UCSD-AML1 (cell line): ENCODE measurements around the gene VPS26C.
"Not testable (repeated sequence)": the region's sequence is repeated elsewhere in the genome, so short reads cannot be mapped to it uniquely, and the experiment has no call there.

Source experiments
- DNase-seq: peaks from one replicate; lab custom pipeline; 2025; ENCODE audit not compliant: unreplicated experiment; lab: John Stamatoyannopoulos, UW

The VPS26C gene

DNA sequence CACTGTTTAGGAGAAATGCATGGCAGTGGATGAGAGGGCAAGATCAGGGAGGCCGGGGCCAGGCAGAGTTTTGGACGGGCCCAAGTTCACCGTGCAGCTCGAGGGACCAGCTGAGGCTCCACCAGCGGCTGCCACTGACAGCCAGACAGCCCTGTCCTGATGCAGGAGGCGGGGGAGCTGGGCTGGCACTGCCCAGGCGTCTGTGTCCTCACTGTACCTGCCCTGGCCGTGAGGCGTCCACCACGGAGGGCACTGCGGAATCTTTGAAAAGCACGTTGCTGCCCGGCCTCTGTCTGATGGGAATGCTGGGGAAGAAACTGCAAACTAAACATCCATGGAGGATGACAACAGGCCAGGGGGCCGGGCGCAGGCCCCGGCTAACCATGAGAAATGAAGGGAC is 35.5 kb downstream of the VPS26C start:
- DNase-seq: no peak

DNA sequence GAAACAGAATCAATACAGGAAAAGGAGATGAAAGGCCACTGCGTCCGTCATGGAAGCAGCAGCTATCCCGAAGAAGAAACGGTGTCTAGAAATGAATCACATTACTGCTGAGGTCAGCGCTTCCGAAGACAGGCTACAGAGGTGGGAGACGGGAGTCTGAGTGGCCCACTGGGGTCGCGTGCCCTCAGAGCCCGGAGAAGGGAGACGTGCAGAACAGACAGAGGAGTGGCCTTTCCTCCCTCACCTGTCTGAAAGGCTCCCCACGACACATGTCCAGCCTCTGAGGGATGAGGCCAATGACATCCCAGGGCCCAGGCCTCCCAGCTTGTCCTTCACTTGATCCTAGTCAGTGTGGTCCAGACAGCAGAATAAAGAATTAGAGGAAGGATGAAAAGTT is 35.9 kb downstream of the VPS26C start:
- DNase-seq: no peak

DNA sequence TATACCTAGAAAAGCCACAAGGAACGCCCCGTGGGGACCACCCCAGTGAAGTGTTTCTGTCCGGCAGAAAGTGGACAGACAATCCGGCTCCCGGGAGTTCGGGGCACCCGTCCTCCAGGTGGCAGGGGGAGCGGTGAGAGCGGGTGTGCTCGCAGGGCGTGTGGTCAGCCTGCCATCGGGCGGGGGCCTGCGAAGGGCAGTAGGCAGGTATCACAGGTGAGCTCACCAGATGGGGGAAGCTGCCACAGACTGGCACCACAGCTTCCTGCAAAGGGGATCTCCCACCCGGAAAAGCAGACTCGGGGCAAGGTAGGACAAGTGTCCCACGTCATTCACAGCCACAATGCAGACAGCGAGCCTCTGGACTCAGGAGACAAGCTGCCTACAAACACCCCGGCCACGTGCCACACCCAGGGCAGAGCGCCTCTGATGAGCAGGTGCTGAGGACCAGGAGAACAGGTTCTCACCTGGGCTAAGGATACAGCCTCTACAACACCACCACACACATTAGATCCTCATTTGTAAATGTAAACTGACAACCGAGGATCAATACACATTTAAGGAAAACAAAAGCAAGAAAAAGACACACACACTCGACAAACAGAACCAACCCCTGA is 36.4 kb downstream of the VPS26C start:
- DNase-seq: no peak

DNA sequence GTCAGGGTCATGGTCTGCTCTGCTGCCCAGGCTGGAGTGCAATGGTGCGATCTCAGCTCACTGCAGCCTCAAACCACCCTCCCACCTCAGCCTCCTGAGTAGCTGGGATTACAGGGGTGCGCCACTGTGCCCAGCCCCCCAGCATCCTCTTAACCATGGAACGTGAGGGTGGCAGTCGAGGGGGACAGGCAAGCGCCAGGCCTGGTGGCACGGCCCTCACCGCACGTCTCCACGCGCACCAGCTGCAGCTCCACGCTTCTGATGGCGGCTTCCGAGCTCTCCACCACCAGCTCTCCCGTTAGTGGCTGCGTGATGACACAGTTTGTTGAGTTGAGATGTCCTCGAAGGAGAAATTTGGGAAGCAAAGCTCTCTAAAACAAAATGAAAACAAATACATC is 39.1 kb downstream of the VPS26C start:
- no peak for DNase-seq

DNA sequence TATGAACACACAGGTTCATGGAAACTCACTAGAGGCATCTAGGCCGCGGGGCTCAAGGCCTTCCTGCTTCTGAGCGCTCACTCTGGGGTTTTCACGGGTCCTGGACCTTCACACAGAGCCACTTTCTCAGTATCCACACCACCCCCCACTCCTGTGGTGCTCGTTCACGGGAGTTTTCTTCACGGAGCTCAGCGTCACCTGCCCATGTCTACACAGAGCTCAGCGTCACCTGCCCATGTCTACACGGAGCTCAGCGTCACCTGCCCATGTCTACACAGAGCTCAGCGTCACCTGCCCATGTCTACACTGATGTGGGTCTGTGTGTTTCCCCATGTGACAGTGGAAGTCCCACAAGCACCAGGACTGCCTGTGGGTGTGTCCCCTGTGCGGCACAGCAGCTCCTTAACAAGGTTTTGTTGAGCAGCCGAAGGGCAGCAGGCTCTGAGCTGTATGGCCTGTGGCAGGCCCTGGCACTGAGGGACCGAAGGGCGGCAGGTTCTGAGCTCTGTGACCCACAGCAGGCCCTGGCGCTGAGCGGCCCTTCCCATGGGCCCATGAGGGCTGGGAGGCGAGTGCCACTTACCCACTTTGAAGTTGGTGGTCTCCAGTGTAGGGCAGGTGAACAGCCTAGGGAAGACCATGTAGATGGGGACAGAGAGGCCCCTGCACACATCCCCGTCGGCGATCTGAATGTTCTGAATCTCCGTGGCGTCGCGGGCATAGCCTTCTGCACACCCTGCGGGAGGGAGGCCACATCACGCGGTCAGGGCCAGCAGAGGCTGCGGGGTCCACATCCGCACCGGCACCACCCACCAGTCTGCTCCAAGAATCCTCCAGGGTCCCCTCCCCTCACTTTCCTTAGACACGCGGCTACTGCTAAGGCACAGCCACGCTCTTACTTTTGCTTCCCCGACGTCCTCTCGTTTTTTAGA is 39.8 kb downstream of the VPS26C start:
- no peak for DNase-seq

DNA sequence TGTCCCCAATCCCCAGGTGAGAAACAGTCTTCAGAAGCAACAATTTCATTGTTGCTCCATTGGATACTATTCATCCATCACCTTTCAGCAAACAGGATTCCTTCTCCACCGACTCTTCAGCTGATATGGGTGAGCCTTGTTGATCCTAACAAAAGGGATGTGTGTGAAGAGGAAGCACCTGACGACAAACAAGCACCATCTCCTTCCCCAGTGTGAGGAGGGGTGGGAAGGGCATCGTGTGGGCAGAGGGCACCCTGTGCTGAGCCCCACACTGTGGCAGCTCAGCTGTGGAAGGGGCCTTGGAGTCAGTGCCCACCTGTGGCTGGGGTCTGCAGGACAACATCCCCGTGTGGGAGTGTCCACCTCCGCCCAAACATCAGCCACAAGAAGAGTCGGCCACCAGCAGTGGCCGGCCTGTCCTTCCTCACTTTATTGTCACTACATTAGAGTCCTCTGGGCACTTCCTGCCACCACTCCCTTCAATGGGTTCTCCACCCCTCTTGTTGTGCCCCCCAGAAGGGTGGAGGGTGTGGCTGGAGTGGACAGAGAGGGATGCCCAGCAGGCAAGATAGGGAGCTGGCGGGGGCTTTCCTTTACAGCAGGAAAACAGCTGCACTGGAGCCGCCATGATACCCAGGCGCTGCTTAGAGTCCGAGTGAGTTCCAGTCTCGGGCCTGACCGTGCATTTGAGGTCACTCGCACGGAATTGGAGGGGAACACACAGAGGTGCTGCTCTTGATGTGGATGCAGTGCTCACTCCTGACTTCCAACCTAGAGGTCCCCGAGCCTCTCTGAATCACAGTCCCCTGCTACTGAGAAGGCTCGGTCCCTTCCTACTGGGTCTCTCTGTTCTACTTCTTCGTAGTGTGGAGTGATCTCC is 40.9 kb downstream of the VPS26C start:
- DNase-seq: no peak

DNA sequence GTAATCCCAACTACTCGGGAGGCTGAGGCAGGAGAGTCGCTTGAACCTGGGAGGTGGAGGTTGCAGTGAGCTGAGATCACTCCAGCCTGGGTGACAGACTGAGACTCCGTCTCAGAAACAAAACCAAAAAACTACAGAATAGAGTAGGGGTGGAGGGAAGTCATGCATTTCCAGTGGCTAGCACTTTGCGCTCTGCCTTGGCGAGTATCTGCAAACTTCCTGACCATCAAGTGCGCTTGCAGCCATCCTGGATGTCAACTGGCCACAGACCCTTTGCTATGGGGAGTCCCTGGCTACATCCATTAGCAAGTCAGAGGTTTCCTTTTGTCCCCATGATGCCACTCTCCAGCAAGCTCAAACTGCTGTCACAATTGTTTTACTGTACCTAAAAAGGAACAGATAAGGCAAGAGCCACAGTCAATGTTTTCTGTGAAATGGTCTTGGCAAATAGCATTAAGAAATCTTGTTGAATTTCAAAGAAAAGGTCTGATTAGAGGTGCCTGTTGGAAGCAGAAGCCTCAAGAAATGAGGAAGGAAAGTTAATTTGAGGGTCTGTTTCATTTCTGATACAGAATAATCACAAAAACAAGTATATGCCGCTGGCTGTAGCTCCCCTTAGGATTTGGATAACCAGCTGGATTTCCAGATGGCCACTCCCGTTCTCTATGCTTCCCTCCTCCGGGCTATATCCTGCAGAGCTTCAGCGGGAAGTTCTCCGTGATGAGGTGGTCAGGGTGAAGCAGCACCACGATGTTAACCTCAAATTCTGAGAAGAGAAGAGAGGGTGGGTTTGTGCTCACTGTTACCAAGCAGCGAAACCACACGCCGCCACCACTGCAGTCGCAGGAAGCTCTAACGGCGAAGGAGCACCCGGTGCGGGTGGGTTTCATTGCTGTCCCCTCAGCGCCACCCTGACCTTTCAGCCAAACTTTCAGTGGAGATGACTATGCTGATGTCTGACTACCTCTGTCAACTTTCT is 42.0 kb downstream of the VPS26C start:
- peak; percentile 29 for DNase-seq

DNA sequence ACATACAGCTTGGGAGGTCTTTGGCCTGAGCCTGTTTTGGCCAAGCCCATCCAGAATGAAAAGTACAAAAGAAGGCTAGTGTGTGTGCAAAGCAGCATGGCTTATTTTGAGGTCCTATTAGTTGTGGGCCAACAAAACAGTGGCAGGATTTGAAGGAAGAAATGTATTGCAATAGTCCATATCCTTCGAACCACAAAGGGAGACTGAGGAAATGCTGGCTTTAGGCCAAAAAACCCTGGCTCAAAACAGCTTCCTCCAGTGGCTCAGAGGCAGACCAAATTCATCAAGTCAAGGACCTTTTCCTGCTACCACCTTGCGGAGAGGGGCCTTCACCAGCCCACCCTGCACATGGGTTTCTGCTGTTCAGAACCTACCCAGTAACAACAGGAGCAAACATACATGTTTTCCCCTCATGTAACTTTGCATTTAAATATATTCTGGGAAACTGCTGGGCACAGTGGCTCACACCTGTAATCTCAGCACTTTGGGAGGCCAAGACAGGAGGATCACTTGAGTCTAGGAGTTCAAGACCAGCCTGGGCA is 43.3 kb downstream of the VPS26C start:
- no peak for DNase-seq

DNA sequence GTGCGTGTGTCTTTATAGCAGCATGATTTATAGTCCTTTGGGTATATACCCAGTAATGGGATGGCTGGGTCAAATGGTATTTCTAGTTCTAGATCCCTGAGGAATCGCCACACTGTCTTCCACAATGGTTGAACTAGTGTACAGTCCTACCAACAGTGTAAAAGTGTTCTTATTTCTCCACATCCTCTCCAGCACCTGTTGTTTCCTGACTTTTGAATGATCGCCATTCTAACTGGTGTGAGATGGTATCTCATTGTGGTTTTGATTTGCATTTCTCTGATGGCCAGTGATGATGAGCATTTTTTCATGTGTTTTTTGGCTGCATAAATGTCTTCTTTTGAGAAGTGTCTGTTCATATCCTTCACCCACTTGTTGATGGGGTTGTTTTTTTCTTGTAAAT is 44.9 kb downstream of the VPS26C start:
- not testable (repeated sequence) for DNase-seq

DNA sequence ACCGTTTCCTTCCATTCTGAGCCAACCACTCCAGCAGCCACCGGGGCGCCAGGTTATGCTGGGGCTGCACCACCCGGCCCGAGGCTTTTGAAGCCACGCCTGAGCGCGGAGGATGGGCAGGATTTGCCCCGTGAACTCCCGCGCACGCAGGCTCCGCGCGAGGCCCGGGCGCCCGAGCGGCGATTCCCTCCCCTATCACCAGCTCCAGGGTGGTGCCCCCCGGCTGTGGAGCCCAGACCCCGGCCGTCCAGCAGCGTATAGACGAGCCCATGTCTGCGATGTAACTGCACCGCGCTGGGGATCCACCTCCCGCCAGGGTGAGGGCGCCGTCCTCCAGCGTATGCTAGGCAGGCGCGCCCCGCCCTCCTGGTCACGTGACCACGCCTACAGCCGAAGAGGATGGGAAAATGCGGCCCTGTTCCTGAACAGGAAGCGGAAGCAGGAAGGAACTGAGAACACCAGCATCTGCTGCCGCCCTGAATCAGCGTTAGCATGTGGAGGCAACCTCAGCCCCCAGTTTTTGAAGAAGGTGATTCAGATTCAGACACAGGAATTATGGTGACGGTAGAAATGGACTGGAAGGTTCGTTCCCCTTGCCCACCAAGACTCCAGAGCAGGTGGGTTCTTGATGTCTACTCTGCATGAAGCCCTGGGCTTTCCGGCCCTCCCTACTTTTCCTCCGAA is 46.0 kb downstream of the VPS26C start:
- DNase-seq: peak; percentile 96

DNA sequence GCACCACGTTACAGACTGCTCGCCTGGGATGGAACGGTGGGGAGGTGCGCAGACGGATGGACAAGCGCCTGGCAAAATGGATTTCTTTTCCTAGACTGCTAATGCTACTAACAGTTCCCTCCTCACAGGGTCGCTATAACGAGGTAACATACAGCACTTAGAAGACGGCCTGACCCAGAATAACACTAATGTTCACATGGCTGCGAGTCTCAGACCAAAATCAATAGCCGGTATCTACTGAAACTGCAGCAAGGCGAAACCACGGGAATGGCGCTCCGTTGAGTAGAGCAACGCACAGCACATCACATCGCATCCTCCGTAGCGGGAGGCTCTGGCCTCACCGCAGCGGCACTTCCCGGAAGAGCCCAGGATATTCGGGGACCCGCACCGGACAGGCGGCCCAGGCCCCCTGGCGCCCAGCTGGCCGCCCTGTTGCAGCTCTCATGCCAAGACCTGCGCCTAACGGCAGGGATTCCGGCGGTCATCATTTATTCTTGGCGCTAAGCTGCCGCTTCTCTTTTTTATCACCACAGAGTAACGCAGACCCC is 46.6 kb downstream of the VPS26C start:
- DNase-seq: peak; percentile 83

DNA sequence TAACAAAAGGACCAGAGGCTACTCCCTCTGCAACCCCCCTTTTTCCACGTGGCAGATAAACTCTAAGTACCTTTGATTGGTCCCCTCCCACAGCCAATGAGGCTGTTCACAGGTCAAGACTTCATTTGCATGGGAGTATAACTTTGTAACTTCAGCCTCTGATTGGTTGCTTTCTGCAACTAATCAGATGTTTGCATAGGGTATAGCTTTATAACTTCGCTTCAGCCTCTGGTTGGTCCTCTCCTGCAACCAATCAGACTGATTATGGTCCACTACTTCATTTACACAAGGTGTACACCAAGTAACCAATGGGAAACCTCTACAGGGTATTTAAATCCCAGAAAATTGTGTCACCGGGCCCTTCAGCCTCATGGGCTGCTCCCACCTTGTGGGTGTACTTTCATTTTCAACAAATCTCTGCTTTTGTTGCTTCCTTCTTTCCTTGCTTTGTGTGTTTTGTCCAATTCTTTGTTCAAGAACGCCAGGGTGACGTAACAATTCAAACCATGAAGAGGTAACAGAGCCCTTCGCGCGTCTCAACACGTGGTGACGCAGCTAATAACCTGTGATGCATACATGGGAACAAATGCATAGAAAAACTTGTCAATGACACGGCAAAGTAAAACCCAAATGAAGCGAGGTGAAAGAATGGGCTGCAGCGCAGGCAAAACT is 47.2 kb downstream of the VPS26C start:
- DNase-seq: no peak

DNA sequence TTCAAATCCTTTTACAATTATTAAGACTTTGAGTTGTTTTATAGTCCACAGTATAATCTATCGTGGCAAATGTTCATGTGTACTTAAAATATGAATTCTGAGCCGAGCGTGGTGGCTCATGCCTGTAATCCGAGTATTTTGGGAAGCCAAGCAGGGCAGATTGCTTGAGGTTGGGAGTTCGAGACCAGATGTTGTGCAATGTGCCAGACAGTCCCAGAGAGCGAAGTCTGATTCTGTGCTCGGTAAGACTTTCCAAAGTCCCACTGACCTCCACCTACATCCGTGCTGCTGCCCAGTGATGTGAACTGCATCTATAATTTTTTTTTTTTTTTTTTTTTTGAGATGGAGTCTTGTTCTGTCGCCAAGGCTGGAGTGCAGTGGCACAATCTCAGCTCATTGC is 52.2 kb downstream of the VPS26C start:
- no peak for DNase-seq

DNA sequence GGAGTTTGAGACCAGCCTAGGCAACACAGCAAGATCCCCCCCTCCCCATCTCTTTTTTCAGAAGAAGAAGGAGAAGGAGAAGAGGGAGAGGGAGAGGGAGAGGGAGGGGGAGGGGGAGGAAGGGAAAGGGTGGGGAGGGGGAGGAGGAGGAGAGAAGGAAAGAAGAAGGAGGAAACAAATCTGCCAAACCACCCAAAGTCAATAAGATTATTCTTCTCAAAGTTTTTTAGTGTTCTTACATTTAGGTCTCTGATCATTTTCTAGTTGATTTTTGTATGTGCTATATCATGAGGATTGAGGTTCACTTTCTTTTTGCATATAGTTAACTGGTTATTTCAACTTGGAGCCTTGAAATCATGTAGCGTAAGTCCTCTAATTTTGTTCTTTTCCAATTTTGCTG is 56.3 kb downstream of the VPS26C start:
- DNase-seq: no peak

DNA sequence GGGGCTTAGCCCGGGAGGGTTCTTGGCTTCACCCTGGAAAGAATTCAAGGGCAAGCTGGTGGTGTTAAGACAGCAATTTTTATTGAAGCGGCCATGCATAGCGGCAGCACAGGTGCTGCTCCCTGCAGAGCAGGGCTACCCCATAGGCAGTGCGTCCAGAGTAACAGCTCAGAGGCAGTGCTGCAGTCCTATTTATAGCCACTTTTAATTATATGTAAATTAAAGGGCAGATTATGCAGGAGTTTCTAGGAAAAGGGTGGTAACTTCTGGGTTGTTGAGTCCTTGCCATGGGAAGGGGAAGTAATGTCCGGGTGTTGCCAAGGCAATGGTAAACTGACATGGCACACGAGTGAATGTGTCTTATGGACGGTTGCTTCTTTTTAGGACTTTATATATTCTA is 57.0 kb downstream of the VPS26C start:
- DNase-seq: no peak

DNA sequence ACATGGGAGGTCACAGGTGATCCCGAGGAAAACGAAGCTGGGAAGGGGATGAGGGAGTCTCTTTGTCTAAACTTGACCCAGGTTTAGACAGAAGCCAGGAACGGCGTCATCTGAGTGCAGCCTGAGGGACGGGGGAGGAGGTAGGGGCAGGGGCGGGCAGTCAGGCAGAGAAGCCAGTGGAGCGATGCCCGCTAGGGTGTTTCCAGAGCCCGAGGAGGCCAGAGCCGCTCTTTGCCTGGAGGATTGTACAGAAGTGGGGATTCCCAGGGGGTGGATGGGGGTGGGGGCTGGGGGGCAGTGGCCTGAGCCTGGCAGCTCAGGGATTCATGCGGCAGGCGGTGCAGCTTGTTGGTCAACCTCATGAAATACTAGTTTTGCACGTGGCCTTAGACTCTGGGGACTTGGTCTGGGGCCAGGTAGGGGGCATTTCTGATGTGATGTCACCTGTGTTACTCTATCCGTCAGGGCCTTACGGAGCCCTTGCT is 58.4 kb downstream of the VPS26C start:
- DNase-seq: no peak

DNA sequence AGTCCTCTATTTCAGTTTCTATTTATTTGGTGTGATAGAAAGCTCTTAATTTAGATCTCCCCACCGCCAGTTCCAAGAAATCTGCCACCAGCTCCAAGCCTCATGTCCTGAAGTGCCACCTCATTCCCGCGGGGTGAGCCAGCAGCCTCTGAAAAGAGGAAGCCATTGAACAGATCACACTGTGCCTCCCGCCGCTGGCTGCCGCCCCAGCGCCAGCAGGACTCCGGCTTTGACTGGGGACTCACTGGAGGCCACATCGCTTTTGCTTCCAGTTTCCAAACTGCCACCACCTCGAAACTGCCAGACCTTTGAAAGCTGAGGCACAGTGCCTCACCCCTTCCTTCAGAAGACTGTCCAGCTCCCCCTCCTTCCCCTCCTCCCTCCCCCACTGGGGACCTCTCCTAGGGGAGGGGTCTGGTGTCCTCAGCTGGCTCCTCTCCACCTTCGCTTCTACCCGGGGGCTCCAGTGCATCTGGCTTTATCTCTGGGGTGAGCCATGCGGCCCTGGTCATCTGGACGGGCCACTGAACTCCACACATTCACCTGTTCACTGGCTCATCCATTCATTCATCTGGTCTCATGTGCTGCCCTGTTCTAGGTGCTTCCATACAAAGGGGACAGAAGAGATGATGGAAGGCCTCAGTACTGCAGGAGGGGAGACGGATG is 58.9 kb downstream of the VPS26C start:
- peak; percentile 82 for DNase-seq

DNA sequence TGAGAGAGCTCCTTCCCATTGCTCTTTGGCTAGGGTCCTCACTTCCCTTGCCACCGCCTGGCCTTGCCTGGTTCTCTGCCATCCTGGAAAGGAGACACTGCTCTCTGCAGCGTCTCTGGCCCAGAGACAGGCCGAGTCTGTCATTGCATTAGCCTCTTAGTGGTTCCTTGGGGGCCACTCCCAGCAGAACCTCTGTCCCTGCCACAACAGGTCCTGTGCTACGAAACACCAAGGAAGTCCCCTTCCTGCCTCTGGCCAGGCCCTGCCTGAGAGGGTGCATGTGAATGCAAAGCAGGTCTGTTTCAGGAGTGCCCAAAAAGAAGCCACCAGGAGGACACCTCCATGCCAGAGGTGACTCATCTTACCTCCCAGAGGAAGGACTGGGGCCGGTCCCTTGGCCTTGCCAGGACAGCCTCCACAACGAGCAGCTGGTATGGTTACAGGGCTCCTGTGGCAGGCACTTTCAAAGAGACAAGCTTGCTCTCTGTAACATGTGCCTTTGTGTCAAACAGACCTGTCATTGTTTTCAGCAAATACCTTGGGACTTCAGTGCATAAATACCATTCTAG is 59.6 kb downstream of the VPS26C start:
- DNase-seq: peak; percentile 54
